GM12878 (cell line): ENCODE measurements around the gene GSG1L. TPM values are rescaled to one million over a fixed set of nuclear protein-coding genes. Genes with fewer than 3 reads are reported as not detected.

ENCODE experiments used
- ATAC-seq: fragments of 200-7000 bp; cut with Tn5 transposase; 3 replicates; pipeline ENCODE4 v1.9.1; 2020; ENCODE audit warnings: mild to moderate bottlenecking, moderate library complexity
- BruUV-seq: library from RNA; stranded (reverse); fragments of 400-500 nt; replicated peaks from 2 replicates; lab custom pipeline; 2021; lab: Mats Ljungman, UMichigan
- CTCF ChIA-PET: fragments of 300-600 bp; sonication (Branson Sonifier 250); formaldehyde crosslinking; extraction: SDS; loops from one replicate; lab custom pipeline; 2021; ENCODE audit warnings: inconsistent platforms; lab: Yijun Ruan, JAX
- POLR2A ChIA-PET: fragments of 350-600 bp; formaldehyde crosslinking; extraction: SDS; loops from one replicate; lab custom pipeline; 2021; ENCODE audit warnings: inconsistent platforms; lab: Charles Lee
- RAD21 ChIA-PET: fragments of 300-600 bp; sonication (Branson Sonifier 250); formaldehyde crosslinking; loops from one replicate; lab custom pipeline; 2023; ENCODE audit warnings: antibody characterized with exemption; ENCODE audit not compliant: unreplicated experiment; lab: Charles Lee
- SMC1A ChIA-PET: fragments of 300-600 bp; sonication (Branson Sonifier 250); formaldehyde crosslinking; loops from one replicate; lab custom pipeline; 2023; ENCODE audit not compliant: unreplicated experiment, uncharacterized antibody; lab: Charles Lee
- DNase-seq: peaks from one replicate; pipeline ENCODE4 v3.0.0-alpha.2; 2011; ENCODE audit warnings: low read depth, low spot score
- FAIRE-seq: peaks from 3 replicates; lab custom pipeline; 2011; peaks lifted over from hg19 to GRCh38; lab: Jason Lieb, UNC
- H2AFZ ChIP-seq: 2 replicates; pipeline ENCODE4 v1.6.0; 2011; ENCODE audit warnings: low read depth, low read length, control low read depth; ENCODE audit not compliant: control insufficient read depth
- H3K27ac ChIP-seq: 2 replicates; pipeline ENCODE4 v1.5.1; 2011; ENCODE audit warnings: control low read depth; ENCODE audit not compliant: control insufficient read depth, insufficient read depth
- H3K27me3 ChIP-seq, 2 experiments: replicated peaks in 1 of 2; 2 replicates each; pipeline versions ENCODE4 v1.6.0 to v1.6.1; 2011; ENCODE audit warnings: low read length in 1 of 2; ENCODE audit not compliant: control insufficient read depth in 2 of 2, insufficient read depth in 2 of 2
- H3K36me3 ChIP-seq, 2 experiments: 2 replicates each; pipeline ENCODE4 v1.5.1; 2011; ENCODE audit warnings: low read length in 1 of 2; ENCODE audit not compliant: control insufficient read depth in 2 of 2, insufficient read depth in 2 of 2
- H3K4me1 ChIP-seq: 2 replicates; pipeline ENCODE4 v1.6.1; 2011; ENCODE audit warnings: mild to moderate bottlenecking, low read length, moderate library complexity, mixed read lengths; ENCODE audit not compliant: control insufficient read depth, insufficient read depth
- H3K4me2 ChIP-seq: 2 replicates; pipeline ENCODE4 v1.6.0; 2011; ENCODE audit warnings: control low read depth; ENCODE audit not compliant: control insufficient read depth, insufficient read depth
- H3K4me3 ChIP-seq: fragments of 200-600 bp; sonication (generic); 2 replicates; pipeline ENCODE4 v1.5.1; 2016
- H3K79me2 ChIP-seq: 2 replicates; pipeline ENCODE4 v1.6.0; 2011; ENCODE audit warnings: low read length; ENCODE audit not compliant: control insufficient read depth, insufficient read depth
- H3K9ac ChIP-seq: 2 replicates; pipeline ENCODE4 v1.8.0; 2011; ENCODE audit warnings: low read length, control low read depth, mixed read lengths; ENCODE audit not compliant: control insufficient read depth, insufficient read depth
- H3K9me3 ChIP-seq: replicated peaks from 3 replicates; pipeline ENCODE4 v1.5.1; 2011; ENCODE audit warnings: mild to moderate bottlenecking, low read length; ENCODE audit not compliant: control insufficient read depth, insufficient read depth
- H4K20me1 ChIP-seq: 2 replicates; pipeline ENCODE4 v1.6.0; 2011; ENCODE audit not compliant: control insufficient read depth, insufficient read depth
- ASH2L ChIP-seq: fragments of 300-600, 200-600 bp; sonication (generic); IDR thresholded peaks from 2 replicates; pipeline ENCODE4 v1.6.1; 2017; ENCODE audit warnings: low read depth, mild to moderate bottlenecking, borderline replicate concordance
- BCLAF1 ChIP-seq: fragments of 450-650 bp; IDR thresholded peaks from 2 replicates; pipeline ENCODE4 v1.6.1; 2017; ENCODE audit warnings: antibody characterized with exemption, mild to moderate bottlenecking, moderate library complexity
- CREB1 ChIP-seq: IDR thresholded peaks from 2 replicates; pipeline ENCODE4 v1.6.1; 2012; ENCODE audit warnings: low read depth, mild to moderate bottlenecking, inconsistent platforms
- EGR1 ChIP-seq, 2 experiments: IDR thresholded peaks; 1 replicate in 1 of 2; 2 replicates in 1 of 2; pipeline ENCODE4 v1.6.1; 2011 to 2012; ENCODE audit warnings: low read depth in 2 of 2, low read length in 2 of 2, borderline replicate concordance in 1 of 2, mild to moderate bottlenecking in 1 of 2, moderate library complexity in 1 of 2
- KAT2A ChIP-seq: conservative IDR thresholded peaks from 2 replicates; pipeline ENCODE4 v1.6.1; 2011; ENCODE audit warnings: low read depth, low read length; ENCODE audit not compliant: control insufficient read depth
- MYC ChIP-seq: IDR thresholded peaks from 2 replicates; pipeline ENCODE4 v1.6.1; 2011; ENCODE audit warnings: mild to moderate bottlenecking, low read length, moderate library complexity, inconsistent platforms; ENCODE audit not compliant: insufficient read depth, insufficient replicate concordance, insufficient read length, severe bottlenecking
- NKRF ChIP-seq: fragments of 450-650 bp; conservative IDR thresholded peaks from 2 replicates; pipeline ENCODE4 v1.6.1; 2017; ENCODE audit warnings: mild to moderate bottlenecking, moderate library complexity
- NRF1 ChIP-seq: conservative IDR thresholded peaks from 2 replicates; pipeline ENCODE4 v1.6.1; 2011; ENCODE audit warnings: mild to moderate bottlenecking, low read depth, low read length, improper control_type of control experiment
- RCOR1 ChIP-seq: conservative IDR thresholded peaks from 2 replicates; pipeline ENCODE4 v1.6.1; 2012; ENCODE audit warnings: low read depth, low read length, improper control_type of control experiment
- TARDBP ChIP-seq: IDR thresholded peaks from 2 replicates; pipeline ENCODE4 v1.6.1; 2016; ENCODE audit warnings: borderline replicate concordance
- ZNF592 ChIP-seq: fragments of 450-650 bp; IDR thresholded peaks from 2 replicates; pipeline ENCODE4 v1.6.1; 2017; ENCODE audit warnings: mild to moderate bottlenecking, moderate library complexity
- WGBS: methylation state at CpG from one replicate; pipeline ENCODE4 v1.1.6; 2016; ENCODE audit warnings: low lambda C conversion rate; ENCODE audit not compliant: insufficient replicate concordance, insufficient coverage; ENCODE audit errors: missing lambda C conversion rate; 5-methylcytosine and 5-hydroxymethylcytosine counted together
- in situ Hi-C: fragments of 300-500 bp; cut with MboI; formaldehyde crosslinking; loops from 9 replicates; pipeline ENCODE4 v1.14.3; 2018; ENCODE audit warnings: mixed read lengths
- intact Hi-C: fragments of 100-400 bp; cut with micrococcal nuclease; formaldehyde crosslinking; loops from one replicate; pipeline ENCODE4 v1.14.2; 2022; ENCODE audit not compliant: unreplicated experiment
- polyA plus RNA-seq, 11 experiments: library from polyadenylated mRNA; depleted of rRNA in 4 of 11; unstranded in 6 of 11; stranded (reverse) in 5 of 11; fragments of >200 nt; fragmentation: Nextera tagmentation in 4 of 11; fragmentation: Illumina TruSeq in 1 of 11; extraction: Ambion mirVana in 4 of 11; extraction: Trizol in 1 of 11; gene quantifications; 1 replicate in 1 of 11; 2 replicates in 10 of 11; pipeline versions ENCODE4 v1.2.1 to v1.2.3, GENCODE V29; 2011 to 2016; ENCODE audit warnings: inconsistent platforms in 2 of 11, missing spikeins in 2 of 11, low read depth in 1 of 11
- total RNA-seq, 4 experiments: library from RNA; depleted of rRNA in 3 of 4; stranded (reverse); fragments of >200 nt in 3 of 4; fragmentation: Illumina TruSeq in 1 of 4; extraction: Trizol in 1 of 4; gene quantifications; 2 replicates each; pipeline versions ENCODE4 v1.2.1 to v1.2.3, GENCODE V29; 2013 to 2021

Gene GSG1L
- total and polyA plus RNA-seq, 10 of the 15 experiments (the other 5 are each of a cell fraction or from before 2014, with no cell fraction given), result not detected

- H4K20me1 ChIP-seq, result no peaks in the 10 kb centered on the region
- WGBS, result 45% methylated on average over 4 of the region's 4 CpGs
- CTCF ChIA-PET, result interaction anchor here (0.8 to 1.5 kb wide), 2 partner anchors 12 to 239 kb away, joined by 3 to 4 read pairs; no protein-coding TSS in a partner anchor
- no peak overlapping the region for H3K4me3 ChIP-seq
- intact Hi-C loops, result no loop called here
- H3K27me3 ChIP-seq, result no peaks in the 10 kb centered on the region
- RAD21 ChIA-PET, result no interaction called here
- in situ Hi-C loops, result loop anchor here (5.0 kb wide), 1 partner anchor 238 kb away; no protein-coding TSS in a partner anchor
- DNase-seq (no peak), FAIRE-seq (no peak)
- no TSS peak for BruUV-seq
- H3K9ac ChIP-seq, result no peak overlapping the region
- H3K27ac ChIP-seq, result no peak overlapping the region
- no peak overlapping the region for H2AFZ ChIP-seq
- H3K79me2 ChIP-seq, result no peaks in the 10 kb centered on the region
- POLR2A ChIA-PET, result no interaction called here
- TF ChIP-seq TARDBP, result no peak
- no peak for TF ChIP-seq EGR1 (IDR thresholded peaks at IDR 0.05; ENCODE audit: borderline replicate concordance in 1 of 2, low read depth in 2 of 2, low read length in 2 of 2)
- no peak for TF ChIP-seq NKRF
- TF ChIP-seq KAT2A, result no peak
- TF ChIP-seq BCLAF1, result no peak
- TF ChIP-seq ASH2L, result no peak
- TF ChIP-seq RCOR1, result no peak
- no peak for TF ChIP-seq NRF1
- no peak for TF ChIP-seq CREB1
- no peak for TF ChIP-seq ZNF592
- no peak for TF ChIP-seq MYC
- TF ChIP-seq, all 136 proteins: peak for 0
- Histone ChIP-seq H3K9me3 (no peaks in the 10 kb centered on the region; the same call in 2 of the 3 replicates), H3K4me1 (no peaks in the 10 kb centered on the region), H3K4me2 (no peak overlapping the region), H3K36me3 (no peaks in the 10 kb centered on the region)
- SMC1A ChIA-PET, result interaction anchor here (0.6 kb wide), 1 partner anchor 65 kb away, joined by 3 read pairs; no protein-coding TSS in a partner anchor
- ATAC-seq, result no peak
These were observed 84.6 kb downstream of the GSG1L start for GRCh38 chr16:27978876-27979275.
